Measurements from ENCODE around the gene FAM174A. TPM values are rescaled to one million over a fixed set of nuclear protein-coding genes. Genes with fewer than 3 reads are reported as not detected.

The FAM174A gene
- total RNA-seq, 1 donor from 2014 or later: 16.0 TPM

- no peaks in the 10 kb centered on the region for H3K36me3 Mint-ChIP-seq (ENCODE audit: unreplicated experiment)
- H3K27me3 Mint-ChIP-seq (ENCODE audit: unreplicated experiment): no peaks in the 10 kb centered on the region
- H3K4me1 Mint-ChIP-seq (ENCODE audit: unreplicated experiment): peaks cover 20% of the 10 kb centered on the region
- peaks cover 3% of the 10 kb centered on the region for H3K9me3 Mint-ChIP-seq (ENCODE audit: unreplicated experiment)
- no peak overlapping the region for H3K4me3 Mint-ChIP-seq (ENCODE audit: unreplicated experiment)
- no peak overlapping the region for H3K27ac Mint-ChIP-seq (ENCODE audit: unreplicated experiment)
- no peak for TF ChIP-seq CTCF (IDR thresholded peaks at IDR 0.05)
- no peak for DNase-seq (ENCODE audit: extremely low spot score, unreplicated experiment)
Observed at GRCh38 chr5:100537946-100538345, 2.8 kb downstream of the FAM174A start.

GRCh38 chr5:100539519-100539918, 4.3 kb downstream of the FAM174A start:
- no peaks in the 10 kb centered on the region for H3K36me3 Mint-ChIP-seq (ENCODE audit: unreplicated experiment)

GRCh38 chr5:100542086-100542485, 6.9 kb downstream of the FAM174A start:
- H3K27me3 Mint-ChIP-seq (ENCODE audit: unreplicated experiment): no peaks in the 10 kb centered on the region
- DNase-seq (ENCODE audit: extremely low spot score, unreplicated experiment): no peak
- H3K4me1 Mint-ChIP-seq (ENCODE audit: unreplicated experiment): peaks cover 3% of the 10 kb centered on the region
- no peaks in the 10 kb centered on the region for H3K36me3 Mint-ChIP-seq (ENCODE audit: unreplicated experiment)
- no peak overlapping the region for H3K4me3 Mint-ChIP-seq (ENCODE audit: unreplicated experiment)
- no peak overlapping the region for H3K27ac Mint-ChIP-seq (ENCODE audit: unreplicated experiment)
- no peak for TF ChIP-seq CTCF (IDR thresholded peaks at IDR 0.05)
- no peaks in the 10 kb centered on the region for H3K9me3 Mint-ChIP-seq (ENCODE audit: unreplicated experiment)

More at GRCh38 chr5:100539519-100539918, 4.3 kb downstream of the FAM174A start:
- Mint-ChIP-seq H3K9me3 (ENCODE audit: unreplicated experiment) (no peaks in the 10 kb centered on the region), H3K4me1 (ENCODE audit: unreplicated experiment) (peaks cover 17% of the 10 kb centered on the region), H3K4me3 (ENCODE audit: unreplicated experiment) (no peak overlapping the region), H3K27ac (ENCODE audit: unreplicated experiment) (no peak overlapping the region), H3K27me3 (ENCODE audit: unreplicated experiment) (no peaks in the 10 kb centered on the region)
- DNase-seq (ENCODE audit: extremely low spot score, unreplicated experiment): no peak
- TF ChIP-seq CTCF (IDR thresholded peaks at IDR 0.05): no peak

- Mint-ChIP-seq H3K4me1 (ENCODE audit: unreplicated experiment) (no peaks in the 10 kb centered on the region), H3K4me3 (ENCODE audit: unreplicated experiment) (no peak overlapping the region), H3K27ac (ENCODE audit: unreplicated experiment) (no peak overlapping the region), H3K9me3 (ENCODE audit: unreplicated experiment) (no peaks in the 10 kb centered on the region), H3K36me3 (ENCODE audit: unreplicated experiment) (peaks cover 1% of the 10 kb centered on the region), H3K27me3 (ENCODE audit: unreplicated experiment) (no peaks in the 10 kb centered on the region)
- TF ChIP-seq CTCF (IDR thresholded peaks at IDR 0.05): no peak
- no peak for DNase-seq (ENCODE audit: extremely low spot score, unreplicated experiment)
Observed at GRCh38 chr5:100546001-100546400, 10.8 kb downstream of the FAM174A start.

- peaks cover 1% of the 10 kb centered on the region for H3K36me3 Mint-ChIP-seq (ENCODE audit: unreplicated experiment)
- H3K4me1 Mint-ChIP-seq (ENCODE audit: unreplicated experiment): peaks cover 3% of the 10 kb centered on the region
- no peak for DNase-seq (ENCODE audit: extremely low spot score, unreplicated experiment)
- no peak for TF ChIP-seq CTCF (IDR thresholded peaks at IDR 0.05)
- no peaks in the 10 kb centered on the region for H3K9me3 Mint-ChIP-seq (ENCODE audit: unreplicated experiment)
- no peak overlapping the region for H3K27ac Mint-ChIP-seq (ENCODE audit: unreplicated experiment)
- no peaks in the 10 kb centered on the region for H3K27me3 Mint-ChIP-seq (ENCODE audit: unreplicated experiment)
- no peak overlapping the region for H3K4me3 Mint-ChIP-seq (ENCODE audit: unreplicated experiment)
Observed at GRCh38 chr5:100550531-100551051, 15.4 kb downstream of the FAM174A start.
